Kidney capillary endothelial cell (primary cell): Measurements from ENCODE around the gene ZNF423.
A peak's percentile ranks its signal among the peaks of the same experiment; 100 is the strongest.

Experiments used
- DNase-seq: peaks from one replicate; pipeline ENCODE4 v3.0.0-alpha.2; 2018; ENCODE audit warnings: low spot score

Gene ZNF423

DNA sequence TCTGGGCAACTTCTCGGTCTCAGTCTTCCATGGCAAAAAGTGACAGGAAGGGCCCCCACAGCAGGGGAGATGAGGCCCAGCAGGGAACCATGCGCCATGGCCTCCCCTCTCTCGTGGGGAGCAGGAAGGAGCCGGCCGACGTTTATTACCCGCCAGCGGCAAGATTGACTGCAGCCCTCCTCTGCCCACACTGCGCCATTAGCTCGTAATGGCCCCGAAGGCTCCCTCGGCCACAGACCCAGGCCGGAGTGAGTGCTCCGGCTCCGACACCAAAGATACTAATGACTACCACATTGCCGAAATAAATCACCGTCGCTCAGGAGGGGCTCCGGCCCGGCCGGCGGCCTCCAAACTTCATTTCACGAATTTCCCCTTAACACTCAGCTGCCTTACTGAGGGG lies 255.4 kb downstream of the ZNF423 start:
- no peak for DNase-seq

DNA sequence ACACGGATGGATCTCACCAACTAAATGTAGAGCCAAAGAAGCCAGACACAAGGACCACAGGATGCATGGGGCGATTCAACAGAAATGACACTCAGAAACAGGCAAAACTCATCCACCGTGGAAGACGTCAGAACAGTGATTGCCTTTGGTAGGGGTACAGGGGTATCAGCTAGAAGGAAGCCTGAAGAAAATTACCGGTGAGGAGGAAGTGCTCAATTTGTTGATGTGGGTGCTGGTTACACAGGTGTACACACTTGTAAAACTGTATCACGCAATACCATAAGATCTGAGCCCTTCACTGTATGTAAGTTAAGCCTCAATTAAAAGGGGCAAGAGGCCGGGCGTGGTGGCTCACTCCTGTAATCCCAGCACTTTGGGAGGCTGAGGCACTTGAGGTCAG lies 256.2 kb downstream of the ZNF423 start:
- DNase-seq: no peak

DNA sequence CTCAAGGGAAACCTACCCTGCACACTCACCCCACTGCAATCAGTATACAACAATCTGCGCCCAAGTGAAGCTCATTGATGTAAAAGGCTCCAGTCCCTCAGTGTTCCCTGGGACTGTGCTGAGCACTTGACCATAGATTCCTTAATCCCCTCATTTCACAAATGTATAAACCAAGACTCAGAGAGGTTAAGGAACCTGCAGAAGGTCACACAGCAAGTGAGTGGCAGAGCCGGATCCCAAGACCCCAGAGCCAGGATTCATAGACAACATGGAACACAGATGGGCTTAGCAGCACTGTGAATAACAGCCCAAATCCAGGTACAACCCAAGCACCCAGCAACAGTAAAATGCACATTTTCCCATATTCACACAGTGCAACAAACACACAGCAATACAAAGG lies 256.6 kb downstream of the ZNF423 start:
- DNase-seq: no peak

DNA sequence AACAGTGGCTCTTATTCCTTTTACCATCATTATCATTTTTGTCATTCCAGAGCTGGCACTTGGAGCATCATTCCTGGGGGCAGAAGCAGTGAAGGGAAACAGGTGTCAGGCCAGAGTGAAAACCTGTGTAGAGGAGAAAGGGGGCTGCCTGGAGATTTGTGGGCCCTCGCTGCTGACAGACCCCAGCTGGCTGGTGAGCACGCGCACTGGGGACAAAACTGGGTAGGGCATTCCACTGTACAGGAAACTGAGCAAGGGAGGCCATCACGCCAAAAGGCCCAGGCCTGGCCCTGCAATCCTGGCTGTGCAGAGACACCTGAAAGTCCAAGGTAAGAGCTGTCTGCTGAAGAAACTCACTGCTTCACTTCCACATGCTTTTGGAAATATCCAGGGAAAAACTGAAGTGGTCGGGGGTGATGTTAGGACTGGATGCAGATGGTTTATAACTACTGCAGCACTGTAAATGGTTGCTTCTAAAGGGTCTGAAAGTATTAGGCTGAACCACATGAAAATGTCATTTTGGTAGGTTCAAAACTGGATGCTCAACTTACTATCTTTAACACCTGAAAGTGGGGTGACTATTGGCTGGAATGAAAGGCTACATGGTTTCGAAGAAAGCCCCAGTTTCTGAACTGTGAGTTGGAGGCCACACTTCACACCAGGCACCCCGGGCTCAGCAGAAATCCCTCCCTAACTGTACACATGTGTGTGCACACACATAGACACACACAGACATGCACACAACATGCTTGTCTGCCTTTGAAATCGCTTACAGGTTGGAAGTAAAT lies 257.3 kb downstream of the ZNF423 start:
- no peak for DNase-seq

DNA sequence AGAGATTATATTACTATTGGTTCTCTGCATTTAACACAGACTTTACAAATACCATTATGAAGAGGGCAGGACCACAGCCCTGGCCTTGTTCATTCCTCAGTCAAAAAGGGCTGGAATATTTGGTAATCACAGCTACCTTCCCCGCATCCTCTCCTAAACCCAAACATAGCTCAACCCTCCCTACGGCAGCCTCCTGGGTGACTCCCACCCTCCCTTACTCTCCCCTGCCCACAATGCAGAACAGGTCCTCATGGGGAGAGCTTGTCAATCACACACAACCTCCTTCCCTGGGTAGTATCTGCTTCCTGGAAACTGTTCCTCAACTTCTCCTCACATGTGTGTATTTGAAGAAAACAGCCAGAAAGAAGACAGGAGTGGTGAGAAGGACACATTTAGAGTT lies 258.1 kb downstream of the ZNF423 start:
- no peak for DNase-seq

DNA sequence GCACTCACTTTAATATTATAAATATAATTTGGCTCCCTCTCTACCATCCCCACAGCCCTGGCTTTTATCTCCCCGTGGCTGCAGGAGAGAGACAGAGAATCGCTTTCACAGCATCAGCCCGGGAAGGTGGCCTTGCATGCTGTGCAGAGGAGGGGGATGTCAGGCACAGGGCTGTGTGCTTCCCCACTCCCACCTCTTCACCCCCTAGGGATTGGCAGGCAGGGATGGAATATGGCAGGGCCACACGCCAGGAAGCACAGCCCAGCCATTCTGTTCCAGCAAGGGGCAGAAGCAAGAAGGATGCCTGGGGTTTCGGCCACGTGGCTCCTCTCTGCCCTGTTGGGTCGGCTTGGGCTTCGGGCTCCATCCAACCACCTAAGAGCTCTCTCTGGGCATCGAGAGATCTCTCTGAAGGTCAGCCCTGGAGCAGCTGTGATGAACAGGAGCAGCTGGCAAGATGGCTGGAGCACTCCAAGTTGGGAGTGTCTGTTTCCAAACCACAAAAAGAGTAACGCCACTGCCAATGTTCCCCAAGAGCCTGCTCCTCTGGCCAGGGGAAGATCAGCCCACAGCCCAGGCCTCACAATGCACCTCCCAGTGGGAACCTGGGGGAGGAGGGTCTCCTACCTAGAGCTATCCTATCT lies 259.1 kb downstream of the ZNF423 start:
- DNase-seq: no peak

DNA sequence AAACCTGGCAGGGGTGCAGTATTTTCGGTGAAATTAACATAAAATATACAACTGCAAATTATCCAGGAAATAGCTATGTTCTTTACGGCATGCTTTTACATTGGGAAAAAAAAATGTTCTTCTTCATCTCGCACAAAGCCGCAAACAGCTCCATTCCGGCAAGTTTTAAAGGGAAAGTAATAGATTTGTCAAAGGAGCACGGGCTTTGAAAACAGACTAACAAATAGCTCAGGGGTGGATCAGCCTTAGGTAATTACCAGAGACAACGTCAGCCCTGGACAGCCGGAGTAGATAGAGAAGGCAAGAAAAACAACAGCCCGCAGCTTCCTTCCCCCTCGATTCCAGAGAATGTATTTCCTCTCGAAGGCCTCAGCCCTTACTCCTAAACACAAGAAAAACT lies 259.8 kb downstream of the ZNF423 start:
- peak; percentile 33 for DNase-seq

DNA sequence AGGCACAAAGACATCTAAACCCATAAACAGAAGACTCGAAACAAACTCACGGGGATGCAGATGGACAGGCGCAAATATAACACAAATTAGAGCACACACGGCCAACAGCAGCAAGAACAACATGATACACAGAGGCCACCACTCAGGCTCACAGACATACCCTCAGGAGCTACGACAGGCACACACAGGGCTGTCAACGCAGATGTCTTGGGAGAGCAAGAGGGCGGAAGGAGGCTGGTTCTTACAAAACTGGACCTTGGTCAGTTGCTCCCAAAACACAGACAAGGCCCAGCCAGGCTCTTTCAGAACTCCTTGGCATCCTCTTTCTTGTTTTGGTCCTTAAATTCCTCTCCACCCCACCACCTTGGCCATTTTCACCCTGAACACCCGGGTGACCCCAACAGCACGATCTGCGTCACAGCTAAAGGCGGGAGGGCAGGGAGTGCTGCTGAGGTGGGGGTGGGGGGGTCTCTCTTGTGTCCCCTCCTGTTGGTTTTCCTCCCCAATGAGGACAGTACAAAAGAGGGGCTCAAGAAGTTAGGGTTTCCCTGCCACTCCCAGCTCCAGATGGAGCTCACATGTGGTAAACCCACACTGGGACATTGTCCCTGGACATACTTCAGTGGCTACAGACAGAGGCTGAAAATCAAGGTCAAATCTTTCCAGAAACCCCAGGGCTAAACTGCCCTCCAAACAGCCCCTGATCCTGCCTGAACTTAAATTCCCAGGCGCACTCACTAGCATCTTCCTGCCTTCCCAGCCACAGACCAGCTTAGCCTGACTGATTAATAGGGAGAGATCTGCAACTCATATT lies 261.0 kb downstream of the ZNF423 start:
- DNase-seq: no peak

DNA sequence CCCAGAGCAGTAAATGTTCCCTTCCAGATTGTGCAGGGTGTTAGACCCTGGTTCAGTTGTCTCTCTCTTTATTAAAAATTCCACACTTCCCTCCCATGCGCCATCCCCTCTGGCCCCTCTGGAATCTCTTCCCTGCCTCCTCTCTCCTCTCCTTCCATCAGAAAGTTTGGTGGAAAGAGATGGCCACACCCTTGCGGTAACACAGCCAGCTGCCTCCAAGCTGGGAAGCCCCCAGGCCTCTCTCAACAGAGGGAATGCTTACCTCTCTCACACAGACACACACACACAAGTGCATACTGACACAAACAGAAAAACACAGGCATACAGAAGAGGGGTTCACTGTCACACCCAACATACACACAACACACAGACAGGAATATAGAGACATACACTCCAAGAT lies 261.8 kb downstream of the ZNF423 start:
- DNase-seq: no peak

DNA sequence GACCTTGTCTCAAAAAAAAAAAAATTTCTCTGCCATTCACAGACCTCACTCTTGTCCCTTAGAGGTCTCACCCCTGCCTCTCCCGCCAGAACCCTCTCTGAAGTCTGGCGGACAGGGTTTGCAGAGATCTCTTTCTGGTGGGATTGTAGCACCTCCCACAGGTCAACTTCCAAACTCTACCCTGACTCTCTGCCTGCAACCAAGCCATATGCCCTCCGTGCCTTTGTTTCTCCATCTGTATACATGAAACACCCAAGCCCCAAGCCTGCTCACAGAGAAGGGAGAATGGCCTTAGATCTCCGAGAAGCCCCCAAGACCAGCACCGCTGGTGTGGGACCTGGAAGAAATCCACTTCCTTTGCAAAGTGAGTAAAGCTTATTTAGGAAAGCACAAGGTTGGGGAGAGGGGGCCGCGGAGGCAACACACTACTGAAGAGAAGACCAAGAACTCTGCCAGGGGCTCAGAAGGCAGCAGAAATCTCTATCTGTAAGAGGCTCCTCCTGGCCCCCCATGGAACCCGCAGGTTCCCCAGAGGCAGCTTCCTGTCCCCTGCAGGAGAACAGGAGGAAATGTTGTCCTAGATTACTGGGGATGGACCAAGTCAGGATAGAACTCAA lies 262.4 kb downstream of the ZNF423 start:
- DNase-seq: no peak

DNA sequence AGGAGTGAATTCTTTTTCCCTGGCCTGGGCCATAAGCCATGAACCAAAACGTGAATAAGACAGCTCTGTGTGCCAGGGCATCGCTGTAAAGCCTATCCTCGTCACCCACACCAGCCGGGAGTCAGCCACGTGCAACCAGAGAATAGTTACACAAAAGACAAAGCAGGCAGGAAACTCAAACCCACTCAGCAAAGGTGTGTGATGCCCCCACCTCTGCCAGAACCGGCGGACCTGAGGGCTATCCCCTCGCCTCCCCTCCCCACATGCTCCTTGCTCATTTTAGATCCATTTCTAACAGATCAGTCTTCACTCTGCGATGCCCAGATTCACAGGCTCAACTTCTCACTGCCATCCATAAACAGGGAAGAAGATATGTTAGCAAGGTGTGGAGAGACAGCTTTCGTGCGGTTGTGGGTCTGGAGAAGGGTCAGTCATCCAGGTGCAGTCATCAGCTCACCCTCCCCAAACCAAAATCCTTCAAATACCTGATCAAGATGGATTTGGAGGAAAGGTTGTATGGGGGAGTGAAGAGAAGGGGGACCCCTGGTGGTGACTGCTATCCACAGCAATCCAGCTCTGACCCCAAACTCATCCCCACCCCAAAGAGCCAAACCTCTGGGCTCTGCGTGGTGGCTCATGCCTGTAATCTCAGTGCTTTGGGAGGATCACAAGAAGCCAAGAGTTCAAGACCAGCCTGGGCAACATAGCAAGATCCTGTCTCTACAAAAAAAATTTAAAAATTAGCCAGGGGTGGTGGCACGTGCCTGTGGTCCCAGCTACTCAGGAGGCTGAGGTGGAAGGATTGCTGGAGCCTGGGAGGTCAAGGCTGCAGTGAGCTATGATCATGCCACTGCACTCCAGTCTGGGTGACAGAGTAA lies 263.1 kb downstream of the ZNF423 start:
- DNase-seq: no peak

DNA sequence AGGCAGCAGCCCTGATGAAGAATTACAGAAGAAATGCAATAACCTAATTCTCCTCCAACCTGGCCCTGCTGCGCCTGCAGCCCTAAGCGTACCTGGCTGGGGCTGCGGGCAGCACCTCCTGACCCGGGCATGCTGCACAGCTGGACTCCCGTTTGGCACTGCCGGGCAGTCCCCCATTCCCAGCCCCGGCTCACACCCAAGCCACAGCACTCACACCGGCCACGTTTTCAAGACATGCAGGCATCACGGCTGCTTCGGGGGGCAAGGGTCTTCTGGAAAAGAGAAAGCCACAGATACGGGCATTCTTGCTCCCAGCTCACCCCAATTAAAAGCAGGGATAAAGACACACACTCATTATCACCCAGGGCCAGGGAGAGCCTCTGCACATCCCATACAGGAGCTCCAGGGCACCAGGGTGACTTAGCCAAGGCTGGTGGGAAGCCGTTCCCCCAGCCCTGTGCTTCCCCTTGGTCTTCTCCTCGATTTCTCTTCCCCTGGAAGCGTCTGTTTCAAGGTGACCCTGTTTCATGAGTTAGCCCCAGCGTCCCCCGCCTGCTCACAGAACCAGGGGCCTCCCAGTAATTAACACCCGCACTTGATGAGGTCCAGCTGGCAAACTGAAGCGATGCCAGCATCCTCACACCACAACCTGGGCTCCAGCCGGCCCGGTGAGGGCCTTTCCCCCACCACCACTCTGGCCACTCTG lies 265.6 kb downstream of the ZNF423 start:
- no peak for DNase-seq

DNA sequence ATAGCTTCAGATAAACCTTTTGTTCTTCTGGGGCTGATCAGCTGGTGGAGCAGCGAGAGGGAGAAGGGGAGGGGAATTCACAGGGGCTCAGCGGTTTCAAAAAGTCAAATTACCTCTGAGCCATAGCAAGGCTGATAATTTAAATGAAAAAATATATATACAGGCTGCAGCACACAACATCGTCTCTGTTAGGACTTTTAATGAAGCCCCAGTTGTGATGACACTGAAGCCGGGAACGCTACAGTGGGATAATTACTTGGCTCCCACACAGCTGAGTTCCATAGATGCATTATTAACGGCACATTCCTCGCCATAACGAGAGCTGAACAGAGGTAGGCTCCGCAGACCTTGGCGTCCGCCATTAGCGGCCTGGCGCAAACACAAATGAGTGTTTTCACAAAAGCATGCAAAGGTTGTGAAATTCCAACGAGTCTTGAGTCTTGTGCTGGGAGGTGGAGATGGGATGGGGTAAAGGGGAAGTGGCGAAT lies 266.3 kb downstream of the ZNF423 start:
- DNase-seq: no peak

DNA sequence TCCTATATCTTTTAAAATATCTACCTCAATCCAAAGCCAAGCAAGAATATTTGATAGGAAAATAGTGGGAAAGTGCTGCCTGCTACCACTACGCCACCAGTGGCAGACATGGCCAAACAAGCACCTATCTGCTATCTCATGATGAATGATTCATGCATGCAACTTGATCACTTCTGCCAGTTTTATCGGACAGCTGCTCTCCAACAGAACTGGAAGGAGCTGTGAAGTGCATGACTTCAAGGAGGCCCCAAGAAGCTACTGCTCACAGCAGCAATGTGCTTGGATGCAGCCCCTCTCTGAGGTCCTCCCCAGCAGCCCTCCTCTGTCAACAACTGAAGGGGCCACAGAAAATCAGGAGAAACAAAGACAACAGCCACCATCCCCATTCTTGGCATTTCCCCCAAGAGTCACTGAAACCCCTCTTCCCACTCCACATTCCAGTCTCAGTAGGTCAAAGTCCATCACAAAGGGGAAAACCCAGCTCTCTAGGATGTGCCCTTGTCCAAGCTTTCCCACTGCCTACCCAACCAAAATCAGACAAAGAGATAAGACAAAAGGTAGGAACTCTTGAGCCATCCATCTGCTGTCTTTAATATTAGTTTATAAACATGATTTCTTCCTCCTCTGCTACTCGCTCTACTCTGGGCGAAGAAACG lies 267.1 kb downstream of the ZNF423 start:
- no peak for DNase-seq

DNA sequence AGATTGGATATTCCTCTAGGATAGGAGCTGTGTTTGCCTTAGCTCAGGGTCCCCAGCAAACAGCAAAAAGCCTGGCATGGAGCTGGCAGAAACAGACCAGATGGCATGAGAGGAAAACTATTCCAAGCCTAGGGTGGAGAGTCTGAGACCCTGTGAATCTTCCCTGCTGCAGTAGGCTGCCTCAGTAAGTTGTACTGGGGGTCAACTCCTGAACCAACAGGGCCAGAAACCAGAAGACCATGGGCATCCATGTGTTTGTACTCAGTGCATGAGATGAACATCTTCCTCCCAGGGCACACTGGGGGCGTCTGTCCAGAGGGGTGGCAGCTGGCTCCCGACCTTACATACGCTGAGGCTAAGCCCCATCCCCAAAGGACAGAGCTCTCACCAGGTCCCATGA lies 267.9 kb downstream of the ZNF423 start:
- DNase-seq: no peak

DNA sequence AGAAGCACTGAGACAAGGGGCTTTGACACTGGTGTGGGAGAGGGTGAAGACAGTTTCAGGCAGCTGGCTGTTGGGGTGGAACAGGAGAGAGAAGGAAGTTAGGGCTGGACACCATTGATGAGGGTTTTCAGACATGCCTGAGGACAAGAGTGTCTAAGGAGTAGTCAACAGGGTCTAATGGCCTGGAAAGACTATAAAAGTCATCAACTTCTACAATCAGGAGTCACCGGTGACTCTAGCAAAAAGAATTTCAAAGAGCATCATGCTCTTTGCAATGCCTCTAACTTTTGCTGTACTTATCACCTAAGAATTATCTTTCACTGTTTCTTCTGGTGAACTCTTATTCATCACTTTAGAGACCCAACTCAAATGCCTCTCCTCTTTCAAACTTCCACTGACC lies 268.4 kb downstream of the ZNF423 start:
- no peak for DNase-seq

DNA sequence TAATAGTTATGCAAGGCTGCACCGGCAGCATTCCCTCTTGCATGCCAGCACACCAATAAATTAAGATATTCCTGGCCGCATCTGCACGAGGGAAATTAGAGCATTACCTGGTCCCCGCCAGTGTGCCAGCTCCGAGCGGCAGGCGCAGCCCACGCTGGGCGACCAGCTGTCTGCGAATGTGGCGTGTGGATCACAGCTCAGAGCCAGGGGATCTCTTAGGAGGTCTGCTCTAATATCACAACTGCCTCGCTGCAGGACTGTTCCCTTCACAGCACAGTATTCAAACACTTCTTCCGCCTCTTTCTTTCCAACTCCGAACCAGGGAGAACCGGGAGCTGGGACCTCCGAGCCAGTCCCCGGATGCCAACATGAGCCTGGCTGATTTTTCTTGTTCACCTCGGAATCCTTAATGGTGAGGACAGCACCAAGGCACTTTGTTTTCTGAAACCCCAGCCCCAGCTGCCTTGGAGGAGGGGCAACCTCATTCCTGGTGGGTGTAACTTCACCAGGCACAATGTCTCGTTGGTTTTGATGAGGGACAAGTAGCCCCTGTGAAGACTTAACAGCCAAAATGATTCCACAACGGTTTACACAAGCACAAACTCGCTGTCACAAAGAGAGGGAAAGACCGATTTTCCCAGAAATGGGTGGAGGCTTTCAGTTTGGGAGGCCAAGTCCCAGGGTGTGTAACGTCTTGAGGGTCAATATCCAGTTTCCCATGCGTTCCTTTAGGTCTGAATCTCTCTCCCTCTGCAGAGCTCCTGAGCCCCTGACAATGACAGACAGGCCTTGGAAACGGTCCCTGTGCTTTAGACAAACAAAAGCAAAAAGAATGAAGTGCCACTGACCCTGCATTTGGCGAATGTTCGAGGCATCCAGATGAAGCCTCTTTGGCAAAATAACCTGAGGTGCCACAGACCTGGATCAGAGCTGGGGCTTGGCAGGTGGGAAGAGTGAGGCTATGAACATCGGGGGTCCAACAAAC lies 269.2 kb downstream of the ZNF423 start:
- DNase-seq: no peak

DNA sequence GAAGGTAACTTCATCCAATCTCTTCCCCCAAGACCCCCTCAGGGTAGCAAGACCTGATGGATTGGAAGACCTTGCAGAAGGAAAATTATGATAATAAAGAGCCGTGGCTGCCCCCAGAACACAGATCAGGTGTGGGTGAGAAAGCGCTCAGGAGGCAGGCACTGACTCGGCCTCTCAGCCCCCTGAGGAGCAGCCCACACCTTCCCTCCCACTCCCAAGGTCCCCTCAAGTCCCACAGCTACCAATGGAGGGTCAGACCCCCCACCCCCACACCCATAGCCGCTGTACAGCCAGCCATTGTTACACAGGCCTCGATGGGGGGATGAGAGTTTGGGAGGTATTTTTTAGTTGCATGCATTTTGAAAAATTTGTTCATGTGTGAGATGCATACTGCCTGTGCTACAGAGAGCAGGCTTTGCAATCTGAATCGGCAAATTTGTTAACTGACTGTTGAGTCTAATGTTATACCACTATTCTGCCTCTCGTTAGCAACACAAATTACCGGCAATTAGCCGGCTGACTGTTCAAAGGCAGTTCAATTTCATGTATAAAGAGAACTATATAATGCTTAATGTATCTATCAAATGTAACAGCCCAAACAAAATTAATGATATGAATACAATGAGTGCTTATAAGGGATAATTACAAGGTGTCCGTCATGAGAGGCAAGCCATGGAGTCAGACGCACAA lies 270.6 kb downstream of the ZNF423 start:
- no peak for DNase-seq
